ENCODE results near the gene RAD51. TPM values are rescaled to one million over a fixed set of nuclear protein-coding genes. Genes with fewer than 3 reads are reported as not detected.
"Not testable (repeated sequence)": the region's sequence is repeated elsewhere in the genome, so short reads cannot be mapped to it uniquely, and the experiment has no call there.

The RAD51 gene
- 0.88 TPM for total RNA-seq
- long read RNA-seq = 0 reads

DNA sequence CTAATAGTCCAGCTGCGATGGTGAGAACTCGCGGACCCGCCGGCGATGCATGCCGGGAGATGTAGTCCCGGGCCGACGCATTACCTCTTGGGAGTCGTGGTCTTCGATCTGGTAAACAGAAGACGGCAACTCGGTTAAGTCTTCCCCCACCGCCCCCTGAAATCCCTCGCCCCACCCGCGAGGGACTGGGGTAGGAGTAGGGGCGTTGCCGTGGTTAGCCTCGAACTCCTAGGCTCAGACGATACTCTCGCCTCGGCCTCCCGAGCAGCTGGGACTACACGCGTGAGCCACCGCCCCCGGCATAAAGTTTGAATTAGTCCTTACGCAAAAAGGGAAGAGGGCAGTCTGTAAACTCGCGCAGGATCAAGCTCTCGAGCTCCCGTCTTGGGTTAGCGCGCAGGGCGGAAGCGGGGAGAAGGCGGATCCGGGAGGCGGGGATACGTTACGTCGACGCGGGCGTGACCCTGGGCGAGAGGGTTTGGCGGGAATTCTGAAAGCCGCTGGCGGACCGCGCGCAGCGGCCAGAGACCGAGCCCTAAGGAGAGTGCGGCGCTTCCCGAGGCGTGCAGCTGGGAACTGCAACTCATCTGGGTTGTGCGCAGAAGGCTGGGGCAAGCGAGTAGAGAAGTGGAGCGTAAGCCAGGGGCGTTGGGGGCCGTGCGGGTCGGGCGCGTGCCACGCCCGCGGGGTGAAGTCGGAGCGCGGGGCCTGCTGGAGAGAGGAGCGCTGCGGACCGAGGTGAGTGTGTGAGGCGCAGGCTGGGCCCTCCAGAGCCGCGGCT, at the start of gene RAD51:
RAD51 (plus strand) TSS at position 487 of the 781 bp plus-strand sequence. CDS start 3,585 bp downstream, outside the sequence.
- Histone ChIP-seq H3K9me3 (replicated peaks) (no peaks in the 10 kb centered on the region), H3K36me3 (peaks cover 12% of the 10 kb centered on the region), H3K4me3 (peak within 1 kb of the TSS; percentile 89), H3K4me1 (peaks cover 29% of the 10 kb centered on the region), H3K27me3 (ENCODE audit: low read depth) (no peaks in the 10 kb centered on the region), H3K27ac (replicated peaks) (peak within 1 kb of the TSS; percentile 99)
- intact Hi-C loops (cut with micrococcal nuclease) = no loop called here
- peak; percentile 93 for DNase-seq
- TF ChIP-seq, protein P1, sequence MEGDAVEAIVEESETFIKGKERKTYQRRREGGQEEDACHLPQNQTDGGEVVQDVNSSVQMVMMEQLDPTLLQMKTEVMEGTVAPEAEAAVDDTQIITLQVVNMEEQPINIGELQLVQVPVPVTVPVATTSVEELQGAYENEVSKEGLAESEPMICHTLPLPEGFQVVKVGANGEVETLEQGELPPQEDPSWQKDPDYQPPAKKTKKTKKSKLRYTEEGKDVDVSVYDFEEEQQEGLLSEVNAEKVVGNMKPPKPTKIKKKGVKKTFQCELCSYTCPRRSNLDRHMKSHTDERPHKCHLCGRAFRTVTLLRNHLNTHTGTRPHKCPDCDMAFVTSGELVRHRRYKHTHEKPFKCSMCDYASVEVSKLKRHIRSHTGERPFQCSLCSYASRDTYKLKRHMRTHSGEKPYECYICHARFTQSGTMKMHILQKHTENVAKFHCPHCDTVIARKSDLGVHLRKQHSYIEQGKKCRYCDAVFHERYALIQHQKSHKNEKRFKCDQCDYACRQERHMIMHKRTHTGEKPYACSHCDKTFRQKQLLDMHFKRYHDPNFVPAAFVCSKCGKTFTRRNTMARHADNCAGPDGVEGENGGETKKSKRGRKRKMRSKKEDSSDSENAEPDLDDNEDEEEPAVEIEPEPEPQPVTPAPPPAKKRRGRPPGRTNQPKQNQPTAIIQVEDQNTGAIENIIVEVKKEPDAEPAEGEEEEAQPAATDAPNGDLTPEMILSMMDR (IDR thresholded peaks at IDR 0.05; ENCODE audit: borderline replicate concordance) = no peak

DNA sequence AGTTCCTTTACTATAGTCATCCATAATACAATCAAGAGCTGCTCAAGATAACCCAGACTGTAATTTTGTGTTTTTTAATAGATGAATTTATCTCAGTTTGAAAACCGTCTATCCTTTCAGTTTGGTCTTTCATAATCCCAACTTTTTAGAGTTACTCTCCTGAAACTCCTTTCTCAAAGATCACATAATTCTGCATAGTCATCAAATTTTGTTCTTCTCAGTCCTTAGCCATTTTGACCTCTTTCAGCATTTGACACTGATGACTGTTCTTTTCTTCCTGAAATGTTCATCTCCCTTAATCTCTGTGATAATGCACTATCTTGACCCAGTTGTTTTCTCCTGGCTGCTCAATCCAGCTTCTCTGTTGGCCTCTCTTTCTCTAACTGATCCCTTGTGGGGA, 47.5 kb upstream of the RAD51 start:
- Histone ChIP-seq H3K9me3 (replicated peaks) (no peaks in the 10 kb centered on the region), H3K4me1 (no peaks in the 10 kb centered on the region)
- DNase-seq = no peak

DNA sequence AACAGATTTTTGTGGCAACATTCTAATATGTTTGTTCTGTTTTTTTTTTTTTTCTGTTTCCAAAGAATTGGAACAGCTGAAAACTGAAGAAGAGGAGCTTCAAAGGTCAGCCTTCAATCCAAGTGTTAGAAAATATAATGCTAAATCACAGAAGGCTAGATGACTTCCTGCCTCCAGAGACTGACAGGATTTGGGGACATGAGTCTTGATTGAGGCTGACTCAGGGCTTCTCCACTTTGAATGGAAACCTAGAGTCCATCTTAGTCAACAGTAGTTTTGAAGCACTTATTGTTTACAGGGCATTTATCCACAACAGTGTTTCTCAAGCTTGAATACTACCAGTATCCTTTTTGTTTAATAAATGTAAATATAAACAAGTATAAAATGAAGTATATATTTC, 44.5 kb upstream of the RAD51 start:
- no peaks in the 10 kb centered on the region for H3K27me3 ChIP-seq (ENCODE audit: low read depth)
- no peaks in the 10 kb centered on the region for H3K36me3 ChIP-seq
- H3K27ac ChIP-seq (replicated peaks) = no peak overlapping the region
- no peak for DNase-seq
- H3K4me3 ChIP-seq = no peak overlapping the region
- TF ChIP-seq, protein P1 (IDR thresholded peaks at IDR 0.05; ENCODE audit: borderline replicate concordance) = no peak
- H3K4me1 ChIP-seq = no peaks in the 10 kb centered on the region
- intact Hi-C loops (cut with micrococcal nuclease) = no loop called here
- no peaks in the 10 kb centered on the region for H3K9me3 ChIP-seq (replicated peaks)

More for the DNA sequence above, 47.5 kb upstream of the RAD51 start:
- Histone ChIP-seq H3K36me3 (no peaks in the 10 kb centered on the region), H3K4me3 (no peak overlapping the region), H3K27me3 (ENCODE audit: low read depth) (no peaks in the 10 kb centered on the region), H3K27ac (replicated peaks) (no peak overlapping the region)
- intact Hi-C loops (cut with micrococcal nuclease) = no loop called here
- TF ChIP-seq, protein P1 (IDR thresholded peaks at IDR 0.05; ENCODE audit: borderline replicate concordance) = no peak

DNA sequence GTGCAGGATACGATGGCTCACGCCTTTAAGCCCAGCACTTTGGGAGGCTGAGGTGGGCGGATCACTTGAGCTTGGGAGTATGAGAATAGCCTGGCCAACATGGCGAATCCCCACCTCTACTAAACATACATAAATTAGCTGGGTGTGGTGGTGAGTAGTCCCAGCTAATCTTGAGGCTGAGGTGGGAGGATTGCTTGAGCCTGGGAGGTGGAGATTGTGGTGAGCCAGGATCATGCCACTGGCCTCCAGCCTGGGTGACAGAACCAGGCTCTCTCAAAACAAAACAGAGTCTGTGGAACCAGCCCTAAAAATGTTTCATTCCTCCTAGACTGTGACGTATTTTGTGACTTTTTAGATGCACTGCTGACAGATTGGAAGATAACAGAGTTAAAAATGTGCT, 34.3 kb upstream of the RAD51 start:
- Histone ChIP-seq H3K27ac (replicated peaks) (no peak overlapping the region), H3K9me3 (replicated peaks) (no peaks in the 10 kb centered on the region), H3K4me3 (no peak overlapping the region), H3K4me1 (no peaks in the 10 kb centered on the region), H3K27me3 (ENCODE audit: low read depth) (no peaks in the 10 kb centered on the region), H3K36me3 (no peaks in the 10 kb centered on the region)
- intact Hi-C loops (cut with micrococcal nuclease) = no loop called here
- no peak for DNase-seq
- TF ChIP-seq, protein P1 (IDR thresholded peaks at IDR 0.05; ENCODE audit: borderline replicate concordance) = no peak

DNA sequence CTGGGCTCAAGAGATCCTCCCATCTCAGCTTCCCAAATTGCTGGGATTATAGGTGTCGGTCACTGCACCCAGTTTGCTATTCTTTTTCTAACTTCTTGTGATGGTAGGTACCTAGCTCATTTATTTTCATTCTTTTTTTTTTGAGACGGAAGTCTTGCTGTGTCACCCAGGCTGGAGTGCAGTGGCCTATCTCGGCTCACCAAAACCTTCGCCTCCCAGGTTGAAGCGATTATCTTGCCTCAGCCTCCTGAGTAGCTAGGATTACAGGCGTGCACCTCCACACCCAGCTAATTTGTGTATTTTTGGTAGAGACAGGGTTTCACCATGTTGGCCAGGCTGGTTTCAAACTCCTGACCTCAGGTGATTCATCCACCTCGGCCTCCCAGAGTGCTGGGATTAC, 30.1 kb upstream of the RAD51 start:
- no peak overlapping the region for H3K4me3 ChIP-seq
- no peak overlapping the region for H3K27ac ChIP-seq (replicated peaks)
- intact Hi-C loops (cut with micrococcal nuclease) = no loop called here
- DNase-seq = no peak
- no peaks in the 10 kb centered on the region for H3K4me1 ChIP-seq
- no peaks in the 10 kb centered on the region for H3K36me3 ChIP-seq
- no peaks in the 10 kb centered on the region for H3K27me3 ChIP-seq (ENCODE audit: low read depth)
- H3K9me3 ChIP-seq (replicated peaks) = no peaks in the 10 kb centered on the region
- TF ChIP-seq, protein P1 (IDR thresholded peaks at IDR 0.05; ENCODE audit: borderline replicate concordance) = no peak

DNA sequence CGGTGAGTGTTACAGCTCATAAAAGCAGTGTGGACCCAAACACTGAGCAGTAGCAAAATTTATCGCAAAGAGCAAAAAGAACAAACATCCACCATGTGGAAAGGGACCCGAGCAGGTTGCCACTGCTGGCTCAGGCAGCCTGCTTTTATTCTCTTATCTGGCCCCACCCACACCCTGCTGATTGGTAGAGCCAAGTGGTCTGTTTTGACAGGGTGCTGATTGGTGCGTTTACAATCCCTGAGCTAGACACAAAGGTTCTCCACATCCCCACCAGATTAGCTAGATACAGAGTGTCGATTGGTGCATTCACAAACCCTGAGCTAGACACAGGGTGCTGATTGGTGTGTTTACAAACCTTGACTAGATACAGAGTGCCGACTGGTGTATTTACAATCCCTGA, 18.7 kb upstream of the RAD51 start:
- H3K4me1 ChIP-seq; H3K9me3 ChIP-seq (replicated peaks); H3K4me3 ChIP-seq; H3K36me3 ChIP-seq; H3K27ac ChIP-seq (replicated peaks); H3K27me3 ChIP-seq (ENCODE audit: low read depth); DNase-seq: not testable (repeated sequence)
- intact Hi-C loops (cut with micrococcal nuclease) = loop anchor here (10.0 kb wide), 1 partner anchor 109 kb away; no protein-coding TSS in a partner anchor

DNA sequence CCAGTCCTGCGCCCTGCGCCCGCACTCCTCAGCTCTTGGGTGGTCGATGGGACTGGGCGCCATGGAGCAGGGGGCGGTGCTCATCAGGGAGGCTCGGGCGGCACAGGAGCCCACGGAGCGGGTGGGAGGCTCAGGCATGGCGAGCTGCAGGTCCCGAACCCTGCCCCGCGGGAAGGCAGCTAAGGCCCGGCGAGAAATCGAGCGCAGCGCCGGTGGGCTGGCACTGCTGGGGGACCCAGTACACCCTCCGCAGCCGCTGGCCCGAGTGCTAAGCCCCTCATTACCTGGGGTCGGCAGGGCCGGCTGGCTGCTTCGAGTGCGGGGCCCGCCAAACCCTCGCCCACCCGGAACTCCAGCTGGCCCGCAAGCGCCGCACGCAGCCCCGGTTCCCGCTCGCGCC, 18.1 kb upstream of the RAD51 start:
- H3K27me3 ChIP-seq (ENCODE audit: low read depth); DNase-seq; H3K27ac ChIP-seq (replicated peaks); H3K4me1 ChIP-seq; H3K4me3 ChIP-seq; H3K9me3 ChIP-seq (replicated peaks); H3K36me3 ChIP-seq: not testable (repeated sequence)
- intact Hi-C loops (cut with micrococcal nuclease) = loop anchor here (10.0 kb wide), 1 partner anchor 108 kb away; no protein-coding TSS in a partner anchor

Data from left ventricle myocardium inferior (tissue), 1 donor.